HepG2 (cell line): ENCODE results near the gene CCL3. TPM values are rescaled to one million over a fixed set of nuclear protein-coding genes. Genes with fewer than 3 reads are reported as not detected.
A peak's percentile ranks its signal among the peaks of the same experiment; 100 is the strongest.

Experiments used
- ATAC-seq: fragments of 200-7000 bp; cut with Tn5 transposase; 3 replicates; pipeline ENCODE4 v1.9.1; 2020; ENCODE audit warnings: mild to moderate bottlenecking, moderate library complexity
- BruUV-seq: library from RNA; stranded (reverse); fragments of 400-500 nt; replicated peaks from 2 replicates; lab custom pipeline; 2021; lab: Mats Ljungman, UMichigan
- CTCF ChIA-PET: fragments of 300-600 bp; formaldehyde crosslinking; extraction: SDS; loops from one replicate; lab custom pipeline; 2021; ENCODE audit warnings: low total read pairs, inconsistent platforms, low intra/inter-chr PET ratio; lab: Yijun Ruan, JAX
- POLR2A ChIA-PET: fragments of 350-600 bp; sonication (Branson Sonifier 250); formaldehyde crosslinking; loops from one replicate; lab custom pipeline; 2020; ENCODE audit warnings: antibody characterized with exemption, inconsistent platforms; lab: Yijun Ruan, JAX
- DNase-seq: peaks from one replicate; pipeline ENCODE4 v3.0.0-alpha.2; 2015; ENCODE audit warnings: low spot score
- FAIRE-seq: peaks from 3 replicates; lab custom pipeline; 2011; peaks lifted over from hg19 to GRCh38; lab: Jason Lieb, UNC
- H2AFZ ChIP-seq: one replicate; pipeline ENCODE4 v1.6.1; 2011; ENCODE audit warnings: low read length, inconsistent platforms
- H3K27ac ChIP-seq: fragments of 300-600 bp; 3 replicates; pipeline ENCODE4 v1.8.0; 2011; ENCODE audit warnings: mixed run types, mild to moderate bottlenecking, mixed read lengths, low read length, inconsistent platforms; ENCODE audit not compliant: insufficient read depth; ENCODE audit errors: extremely low read length
- H3K27me3 ChIP-seq, 2 experiments: fragments of 200-600 bp in 1 of 2; 2 replicates in 1 of 2; 3 replicates in 1 of 2; pipeline versions ENCODE4 v1.6.0 to v1.8.0; 2011; ENCODE audit warnings: low read length in 2 of 2, mild to moderate bottlenecking in 2 of 2, moderate library complexity in 2 of 2, inconsistent platforms in 1 of 2; ENCODE audit not compliant: insufficient read depth in 2 of 2, control insufficient read depth in 1 of 2
- H3K36me3 ChIP-seq, 2 experiments: fragments of 200-600 bp in 1 of 2; replicated peaks in 1 of 2; 2 replicates in 1 of 2; 3 replicates in 1 of 2; pipeline versions ENCODE4 v1.5.1 to v1.8.0; 2011; ENCODE audit warnings: low read length in 2 of 2, inconsistent platforms in 1 of 2; ENCODE audit not compliant: insufficient read depth in 2 of 2, control insufficient read depth in 1 of 2
- H3K4me1 ChIP-seq: 2 replicates; pipeline ENCODE4 v1.5.1; 2012; ENCODE audit warnings: low read length, inconsistent platforms; ENCODE audit not compliant: insufficient read depth
- H3K4me2 ChIP-seq: 2 replicates; pipeline ENCODE4 v1.6.0; 2011; ENCODE audit warnings: low read depth, low read length, inconsistent platforms
- H3K4me3 ChIP-seq, 3 experiments: fragments of 200-600 bp in 1 of 3; sonication (generic), shearing (Covaris generic) in 1 of 3; replicated peaks in 1 of 3; 2 replicates each; pipeline ENCODE4 v1.5.1; 2011 to 2016; ENCODE audit warnings: low read length in 3 of 3, inconsistent platforms in 2 of 3, low read depth in 2 of 3, mild to moderate bottlenecking in 2 of 3, control low read depth in 1 of 3, mixed read lengths in 1 of 3; ENCODE audit not compliant: insufficient read depth in 1 of 3
- H3K79me2 ChIP-seq: one replicate; pipeline ENCODE4 v1.6.1; 2011; ENCODE audit warnings: low read length, inconsistent platforms; ENCODE audit not compliant: insufficient read depth
- H3K9ac ChIP-seq: 2 replicates; pipeline ENCODE4 v1.6.0; 2011; ENCODE audit warnings: mild to moderate bottlenecking, low read depth, low read length, inconsistent platforms; ENCODE audit not compliant: insufficient read depth
- H3K9me3 ChIP-seq: 2 replicates; pipeline ENCODE4 v1.5.1; 2012; ENCODE audit warnings: mild to moderate bottlenecking, low read length
- H4K20me1 ChIP-seq: 2 replicates; pipeline ENCODE4 v1.6.0; 2011; ENCODE audit warnings: inconsistent platforms, mild to moderate bottlenecking, low read length, moderate library complexity; ENCODE audit not compliant: insufficient read depth
- DMAP1 ChIP-seq: IDR thresholded peaks from 2 replicates; pipeline ENCODE4 v1.6.1; 2016
- DNMT1 ChIP-seq: sonication (generic); formaldehyde crosslinking; IDR thresholded peaks from 2 replicates; pipeline ENCODE4 v1.5.1; 2020; ENCODE audit warnings: mild to moderate bottlenecking, missing genetic modification reagents
- HMGA1 ChIP-seq: sonication (generic); formaldehyde crosslinking; conservative IDR thresholded peaks from 2 replicates; pipeline ENCODE4 v1.4.0; 2020; ENCODE audit warnings: missing genetic modification reagents
- HOXA3 ChIP-seq: sonication (generic); formaldehyde crosslinking; IDR thresholded peaks from 2 replicates; pipeline ENCODE4 v1.5.0; 2020; ENCODE audit warnings: missing genetic modification reagents
- JDP2 ChIP-seq: sonication (generic); formaldehyde crosslinking; IDR thresholded peaks from 2 replicates; pipeline ENCODE4 v1.8.1; 2022; ENCODE audit warnings: missing genetic modification reagents, borderline replicate concordance
- MAF1 ChIP-seq: sonication (generic); formaldehyde crosslinking; IDR thresholded peaks from 2 replicates; pipeline ENCODE4 v1.5.0; 2020; ENCODE audit warnings: missing genetic modification reagents, borderline replicate concordance
- MAFF ChIP-seq: IDR thresholded peaks from 2 replicates; pipeline ENCODE4 v1.6.1; 2011; ENCODE audit warnings: low read depth, low read length, improper control_type of control experiment
- RELA ChIP-seq: sonication (generic); formaldehyde crosslinking; IDR thresholded peaks from 2 replicates; pipeline ENCODE4 v1.4.0; 2020; ENCODE audit warnings: missing genetic modification reagents
- SNRNP70 ChIP-seq: fragments of 200-400 bp; formaldehyde crosslinking; IDR thresholded peaks from 2 replicates; pipeline ENCODE4 v1.6.1; 2017; ENCODE audit warnings: mild to moderate bottlenecking, low read depth, low read length, moderate library complexity
- TCF7 ChIP-seq: sonication (generic); IDR thresholded peaks from 2 replicates; pipeline ENCODE4 v1.6.1; 2016; ENCODE audit warnings: antibody characterized with exemption, low read depth
- ZNF282 ChIP-seq: fragments of 450-650 bp; IDR thresholded peaks from 2 replicates; pipeline ENCODE4 v1.6.1; 2018; ENCODE audit not compliant: partially characterized antibody
- ZNF317 ChIP-seq: sonication (generic); formaldehyde crosslinking; IDR thresholded peaks from 2 replicates; pipeline ENCODE4 v1.5.0; 2020; ENCODE audit warnings: mild to moderate bottlenecking, missing genetic modification reagents
- ZNF788 ChIP-seq: sonication (generic); formaldehyde crosslinking; IDR thresholded peaks from 2 replicates; pipeline ENCODE4 v1.5.0; 2020; ENCODE audit warnings: mild to moderate bottlenecking, missing genetic modification reagents, borderline replicate concordance
- WGBS: methylation state at CpG from one replicate; pipeline ENCODE4 v1.1.6; 2017; ENCODE audit warnings: low lambda C conversion rate; 5-methylcytosine and 5-hydroxymethylcytosine counted together
- in situ Hi-C: cut with HindIII; loops from 2 replicates; pipeline ENCODE4 v1.10.0; 2017; ENCODE audit warnings: low pct_unique_long_range_greater_than_20kb; ENCODE audit not compliant: extremely low pct_ligation_motif_present
- intact Hi-C: fragments of 100-400 bp; cut with micrococcal nuclease; formaldehyde crosslinking; loops from one replicate; pipeline ENCODE4 v1.10.0; 2022; ENCODE audit not compliant: unreplicated experiment
- polyA plus RNA-seq, 8 experiments: library from polyadenylated mRNA; depleted of rRNA in 3 of 8; stranded (reverse) in 7 of 8; unstranded in 1 of 8; fragments of >200 nt; fragmentation: Illumina TruSeq in 4 of 8; extraction: Trizol in 4 of 8; gene quantifications; 2 replicates each; pipeline versions ENCODE4 v1.2.1 to v1.2.3, GENCODE V29; 2011 to 2016; ENCODE audit warnings: low read depth in 4 of 8, missing spikeins in 1 of 8, mixed read lengths in 1 of 8; ENCODE audit not compliant: insufficient read depth in 1 of 8
- total RNA-seq, 5 experiments: library from RNA; depleted of rRNA; stranded (reverse); fragments of >200 nt; fragmentation: Illumina TruSeq; extraction: Trizol; gene quantifications; 2 replicates each; pipeline ENCODE4 v1.2.3, GENCODE V29; 2016; ENCODE audit warnings: low read depth in 1 of 5
- TF ChIP-seq, protein P1 (sequence below): sonication (generic); formaldehyde crosslinking; conservative IDR thresholded peaks from 2 replicates; pipeline ENCODE4 v1.8.1; 2023; ENCODE audit warnings: missing genetic modification reagents
- TF ChIP-seq, protein P2 (sequence below): sonication (generic); formaldehyde crosslinking; IDR thresholded peaks from 2 replicates; pipeline ENCODE4 v1.4.0; 2020; ENCODE audit warnings: missing genetic modification reagents
- TF ChIP-seq, protein P3 (sequence below): sonication (generic); IDR thresholded peaks from 2 replicates; pipeline ENCODE4 v1.6.1; 2016; ENCODE audit warnings: low read depth, borderline replicate concordance
- TF ChIP-seq, protein P4 (sequence below): sonication (generic); formaldehyde crosslinking; IDR thresholded peaks from 2 replicates; pipeline ENCODE4 v1.9.0; 2021; ENCODE audit warnings: missing genetic modification reagents, borderline replicate concordance
- TF ChIP-seq, protein P5 (sequence below): sonication (generic); formaldehyde crosslinking; conservative IDR thresholded peaks from 2 replicates; pipeline ENCODE4 v1.4.0; 2020; ENCODE audit warnings: missing genetic modification reagents

Gene CCL3
- total and polyA plus RNA-seq, 2 of the 13 experiments (the other 11 are each of a cell fraction or from before 2014, with no cell fraction given) = not detected

DNA sequence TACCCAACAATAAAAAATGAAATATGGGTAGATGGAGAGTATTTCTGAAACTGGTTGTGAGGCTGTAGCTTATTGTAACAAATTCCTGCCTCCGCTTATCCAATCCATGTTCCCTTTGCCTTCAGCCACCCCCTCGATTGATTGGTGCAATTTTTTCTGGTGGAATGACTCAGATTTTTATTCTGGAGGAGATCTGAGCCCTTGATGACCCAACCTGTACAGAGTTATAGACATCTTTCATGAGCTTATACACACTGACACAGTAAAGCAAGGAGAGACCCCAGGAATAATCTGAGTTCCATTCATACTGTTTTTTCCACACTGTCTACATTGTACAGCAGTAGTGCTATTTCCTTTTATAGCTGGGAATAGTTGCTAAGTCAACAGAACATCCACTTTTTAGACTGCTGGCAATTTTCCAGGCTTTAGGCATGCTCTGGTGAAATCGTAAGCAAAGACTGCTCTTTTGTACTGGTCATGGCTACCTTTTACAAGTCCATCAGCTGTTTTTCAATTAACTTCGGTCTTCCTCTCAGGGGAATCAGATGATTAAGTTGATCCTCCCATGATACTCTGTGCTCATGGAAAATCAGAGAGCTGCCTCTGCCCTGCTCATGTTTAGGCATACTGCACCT, 43.8 kb upstream of the CCL3 start:
- no TSS peak for BruUV-seq
- Histone ChIP-seq H3K4me2 (no peak overlapping the region), H3K4me3 (no peak overlapping the region), H3K9ac (no peak overlapping the region), H3K27me3 (no peaks in the 10 kb centered on the region), H3K4me1 (peaks cover 20% of the 10 kb centered on the region), H3K79me2 (no peaks in the 10 kb centered on the region), H3K9me3 (no peaks in the 10 kb centered on the region), H3K36me3 (no peaks in the 10 kb centered on the region), H2AFZ (no peak overlapping the region), H4K20me1 (no peaks in the 10 kb centered on the region), H3K27ac (no peak overlapping the region)
- FAIRE-seq (no peak), DNase-seq (peak; percentile 81), ATAC-seq (no peak)
- in situ Hi-C loops (no loop called here), intact Hi-C loops (no loop called here)
- ChIA-PET POLR2A (no interaction called here), CTCF (no interaction called here)
- WGBS = 16% methylated on average over 4 of the region's 4 CpGs
- TF ChIP-seq RELA (CRISPR knock-in tag) = no peak
- TF ChIP-seq DMAP1 (CRISPR knock-in tag) = no peak
- TF ChIP-seq, protein P1, sequence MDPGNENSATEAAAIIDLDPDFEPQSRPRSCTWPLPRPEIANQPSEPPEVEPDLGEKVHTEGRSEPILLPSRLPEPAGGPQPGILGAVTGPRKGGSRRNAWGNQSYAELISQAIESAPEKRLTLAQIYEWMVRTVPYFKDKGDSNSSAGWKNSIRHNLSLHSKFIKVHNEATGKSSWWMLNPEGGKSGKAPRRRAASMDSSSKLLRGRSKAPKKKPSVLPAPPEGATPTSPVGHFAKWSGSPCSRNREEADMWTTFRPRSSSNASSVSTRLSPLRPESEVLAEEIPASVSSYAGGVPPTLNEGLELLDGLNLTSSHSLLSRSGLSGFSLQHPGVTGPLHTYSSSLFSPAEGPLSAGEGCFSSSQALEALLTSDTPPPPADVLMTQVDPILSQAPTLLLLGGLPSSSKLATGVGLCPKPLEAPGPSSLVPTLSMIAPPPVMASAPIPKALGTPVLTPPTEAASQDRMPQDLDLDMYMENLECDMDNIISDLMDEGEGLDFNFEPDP (CRISPR knock-in tag) = no peak
- no peak for TF ChIP-seq SNRNP70
- no peak for TF ChIP-seq HMGA1
- no peak for TF ChIP-seq ZNF282
- 0 out of 2 replicates have a peak, but pooled peaks have one; percentile 50 for TF ChIP-seq ZNF317
- TF ChIP-seq, protein P2, sequence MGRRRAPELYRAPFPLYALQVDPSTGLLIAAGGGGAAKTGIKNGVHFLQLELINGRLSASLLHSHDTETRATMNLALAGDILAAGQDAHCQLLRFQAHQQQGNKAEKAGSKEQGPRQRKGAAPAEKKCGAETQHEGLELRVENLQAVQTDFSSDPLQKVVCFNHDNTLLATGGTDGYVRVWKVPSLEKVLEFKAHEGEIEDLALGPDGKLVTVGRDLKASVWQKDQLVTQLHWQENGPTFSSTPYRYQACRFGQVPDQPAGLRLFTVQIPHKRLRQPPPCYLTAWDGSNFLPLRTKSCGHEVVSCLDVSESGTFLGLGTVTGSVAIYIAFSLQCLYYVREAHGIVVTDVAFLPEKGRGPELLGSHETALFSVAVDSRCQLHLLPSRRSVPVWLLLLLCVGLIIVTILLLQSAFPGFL (CRISPR knock-in tag) = no peak
- TF ChIP-seq, protein P3, sequence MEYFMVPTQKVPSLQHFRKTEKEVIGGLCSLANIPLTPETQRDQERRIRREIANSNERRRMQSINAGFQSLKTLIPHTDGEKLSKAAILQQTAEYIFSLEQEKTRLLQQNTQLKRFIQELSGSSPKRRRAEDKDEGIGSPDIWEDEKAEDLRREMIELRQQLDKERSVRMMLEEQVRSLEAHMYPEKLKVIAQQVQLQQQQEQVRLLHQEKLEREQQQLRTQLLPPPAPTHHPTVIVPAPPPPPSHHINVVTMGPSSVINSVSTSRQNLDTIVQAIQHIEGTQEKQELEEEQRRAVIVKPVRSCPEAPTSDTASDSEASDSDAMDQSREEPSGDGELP = peak; percentile 58; the same call in 1 of the 2 replicates
- no peak for TF ChIP-seq DNMT1 (CRISPR knock-in tag)
- TF ChIP-seq MAFF = peak; percentile 17; the same call in 1 of the 2 replicates
- TF ChIP-seq ZNF788 (CRISPR knock-in tag) = no peak
- no peak for TF ChIP-seq HOXA3 (CRISPR knock-in tag)
- no peak for TF ChIP-seq MAF1 (CRISPR knock-in tag)
- no peak for TF ChIP-seq TCF7
- TF ChIP-seq, protein P4, sequence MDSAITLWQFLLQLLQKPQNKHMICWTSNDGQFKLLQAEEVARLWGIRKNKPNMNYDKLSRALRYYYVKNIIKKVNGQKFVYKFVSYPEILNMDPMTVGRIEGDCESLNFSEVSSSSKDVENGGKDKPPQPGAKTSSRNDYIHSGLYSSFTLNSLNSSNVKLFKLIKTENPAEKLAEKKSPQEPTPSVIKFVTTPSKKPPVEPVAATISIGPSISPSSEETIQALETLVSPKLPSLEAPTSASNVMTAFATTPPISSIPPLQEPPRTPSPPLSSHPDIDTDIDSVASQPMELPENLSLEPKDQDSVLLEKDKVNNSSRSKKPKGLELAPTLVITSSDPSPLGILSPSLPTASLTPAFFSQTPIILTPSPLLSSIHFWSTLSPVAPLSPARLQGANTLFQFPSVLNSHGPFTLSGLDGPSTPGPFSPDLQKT (CRISPR knock-in tag) = no peak
- TF ChIP-seq, protein P5, sequence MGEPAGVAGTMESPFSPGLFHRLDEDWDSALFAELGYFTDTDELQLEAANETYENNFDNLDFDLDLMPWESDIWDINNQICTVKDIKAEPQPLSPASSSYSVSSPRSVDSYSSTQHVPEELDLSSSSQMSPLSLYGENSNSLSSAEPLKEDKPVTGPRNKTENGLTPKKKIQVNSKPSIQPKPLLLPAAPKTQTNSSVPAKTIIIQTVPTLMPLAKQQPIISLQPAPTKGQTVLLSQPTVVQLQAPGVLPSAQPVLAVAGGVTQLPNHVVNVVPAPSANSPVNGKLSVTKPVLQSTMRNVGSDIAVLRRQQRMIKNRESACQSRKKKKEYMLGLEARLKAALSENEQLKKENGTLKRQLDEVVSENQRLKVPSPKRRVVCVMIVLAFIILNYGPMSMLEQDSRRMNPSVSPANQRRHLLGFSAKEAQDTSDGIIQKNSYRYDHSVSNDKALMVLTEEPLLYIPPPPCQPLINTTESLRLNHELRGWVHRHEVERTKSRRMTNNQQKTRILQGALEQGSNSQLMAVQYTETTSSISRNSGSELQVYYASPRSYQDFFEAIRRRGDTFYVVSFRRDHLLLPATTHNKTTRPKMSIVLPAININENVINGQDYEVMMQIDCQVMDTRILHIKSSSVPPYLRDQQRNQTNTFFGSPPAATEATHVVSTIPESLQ (CRISPR knock-in tag) = no peak
- no peak for TF ChIP-seq JDP2 (CRISPR knock-in tag)
